Measurements from ENCODE around the gene GON4L.

DNA sequence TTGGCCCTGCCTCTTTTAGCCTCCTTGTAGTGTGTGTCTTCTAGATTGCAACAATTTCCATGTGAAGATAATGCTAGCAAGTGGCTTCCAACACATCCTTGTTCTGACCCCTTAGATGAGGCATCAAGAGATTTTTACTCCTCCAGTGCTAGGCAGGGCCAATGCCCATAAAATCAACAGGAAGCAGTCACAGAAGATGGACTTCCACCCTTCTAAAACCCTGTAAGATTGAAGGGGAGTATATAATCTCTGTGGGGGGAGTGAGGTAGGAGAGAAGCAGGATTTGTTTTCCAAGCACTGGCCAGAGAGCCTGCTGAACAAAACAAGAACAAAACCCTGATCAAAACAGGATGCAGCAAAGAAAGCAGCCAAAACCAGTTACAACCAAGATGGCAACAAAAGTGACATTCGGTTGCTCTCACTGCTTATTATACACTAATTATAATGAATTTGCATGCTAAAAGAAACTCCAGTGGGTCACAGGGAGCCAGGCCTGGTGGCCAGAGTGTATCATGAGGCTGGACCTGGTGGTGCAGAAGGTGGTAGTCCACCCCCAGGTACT is 12.1 kb downstream of the GON4L start:
- TF ChIP-seq CTCF (IDR thresholded peaks at IDR 0.05), result no peak
- TF ChIP-seq POLR2A (IDR thresholded peaks at IDR 0.05), result no peak
